ENCODE measurements around the gene MOB2. TPM values are rescaled to one million over a fixed set of nuclear protein-coding genes. Genes with fewer than 3 reads are reported as not detected.

Gene MOB2
- total RNA-seq, 1 experiment from 2014 or later, result 19.9 TPM

- no peak for DNase-seq (ENCODE audit: low read depth)
Measured at GRCh38 chr11:1472180-1473005, 14.2 kb downstream of the MOB2 start.

- DNase-seq (ENCODE audit: low read depth), result no peak
Measured at GRCh38 chr11:1471736-1472135, 14.8 kb downstream of the MOB2 start.

- no peak for DNase-seq (ENCODE audit: low read depth)
Measured at GRCh38 chr11:1470681-1471611, 15.6 kb downstream of the MOB2 start.

- no peak for DNase-seq (ENCODE audit: low read depth)
Measured at GRCh38 chr11:1469911-1470680, 16.5 kb downstream of the MOB2 start.

- DNase-seq (ENCODE audit: low read depth), result no peak
Measured at GRCh38 chr11:1469287-1469910, 17.2 kb downstream of the MOB2 start.

- no peak for DNase-seq (ENCODE audit: low read depth)
Measured at GRCh38 chr11:1468473-1469066, 18.0 kb downstream of the MOB2 start.

GRCh38 chr11:1468002-1468401 is 18.6 kb downstream of the MOB2 start:
- DNase-seq (ENCODE audit: low read depth), result no peak

GRCh38 chr11:1467270-1467669 is 19.3 kb downstream of the MOB2 start:
- no peak for DNase-seq (ENCODE audit: low read depth)

- DNase-seq (ENCODE audit: low read depth), result no peak
Measured at GRCh38 chr11:1466784-1467183, 19.8 kb downstream of the MOB2 start.

GRCh38 chr11:1463056-1463455 is 23.5 kb downstream of the MOB2 start:
- DNase-seq (ENCODE audit: low read depth), result no peak

- DNase-seq (ENCODE audit: low read depth), result no peak
Measured at GRCh38 chr11:1462698-1462975, 23.9 kb downstream of the MOB2 start.

- DNase-seq (ENCODE audit: low read depth), result no peak
Measured at GRCh38 chr11:1461826-1462697, 24.5 kb downstream of the MOB2 start.

GRCh38 chr11:1460986-1461825 is 25.4 kb downstream of the MOB2 start:
- DNase-seq (ENCODE audit: low read depth), result no peak

GRCh38 chr11:1460396-1460985 is 26.1 kb downstream of the MOB2 start:
- no peak for DNase-seq (ENCODE audit: low read depth)

- DNase-seq (ENCODE audit: low read depth), result no peak
Measured at GRCh38 chr11:1459764-1460395, 26.7 kb downstream of the MOB2 start.

- DNase-seq (ENCODE audit: low read depth), result no peak
Measured at GRCh38 chr11:1459219-1459575, 27.4 kb downstream of the MOB2 start.

- DNase-seq (ENCODE audit: low read depth), result peak; percentile 3
Measured at GRCh38 chr11:1458340-1459218, 28.0 kb downstream of the MOB2 start.

Measured in LHCN-M2 (cell line).